Measurements from ENCODE around the gene ZNF229. TPM values are rescaled to one million over a fixed set of nuclear protein-coding genes. Genes with fewer than 3 reads are reported as not detected.
"Not testable (repeated sequence)": the region's sequence is repeated elsewhere in the genome, so short reads cannot be mapped to it uniquely, and the experiment has no call there.

The ZNF229 gene
- total RNA-seq = 0.05 and 0.44 TPM in 2 replicates

- intact Hi-C loops (cut with micrococcal nuclease) = no loop called here
These were observed at the start of gene ZNF229 for GRCh38 chr19:44447916-44448674. ZNF229 (minus strand) TSS chr19:44448472; CDS start chr19:44442847, 5,625 bp downstream.

DNA sequence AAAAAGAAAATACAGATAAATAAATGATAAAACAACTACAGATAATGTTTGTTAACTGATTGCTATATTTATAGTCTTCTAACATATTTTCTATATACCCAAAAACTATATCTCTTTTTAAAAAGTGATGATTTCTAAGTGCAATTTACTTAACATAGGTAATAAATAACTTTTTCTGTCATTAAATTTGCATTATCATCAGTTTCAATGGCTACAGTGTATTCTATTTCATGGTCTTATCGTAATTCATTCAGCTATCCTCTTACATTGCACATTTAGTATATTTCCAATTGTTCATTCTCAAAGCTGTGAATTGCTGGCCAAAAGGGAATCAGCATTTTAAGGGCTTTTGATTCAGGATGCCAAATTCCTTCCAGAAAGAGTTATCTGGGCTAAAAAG is 48.4 kb upstream of the ZNF229 start:
- intact Hi-C loops (cut with micrococcal nuclease) = no loop called here

- intact Hi-C loops (cut with micrococcal nuclease) = no loop called here
These were observed 28.5 kb upstream of the ZNF229 start for GRCh38 chr19:44476559-44477408.

GRCh38 chr19:44468730-44469129 is 20.5 kb upstream of the ZNF229 start:
- intact Hi-C loops (cut with micrococcal nuclease) = not testable (repeated sequence)

DNA sequence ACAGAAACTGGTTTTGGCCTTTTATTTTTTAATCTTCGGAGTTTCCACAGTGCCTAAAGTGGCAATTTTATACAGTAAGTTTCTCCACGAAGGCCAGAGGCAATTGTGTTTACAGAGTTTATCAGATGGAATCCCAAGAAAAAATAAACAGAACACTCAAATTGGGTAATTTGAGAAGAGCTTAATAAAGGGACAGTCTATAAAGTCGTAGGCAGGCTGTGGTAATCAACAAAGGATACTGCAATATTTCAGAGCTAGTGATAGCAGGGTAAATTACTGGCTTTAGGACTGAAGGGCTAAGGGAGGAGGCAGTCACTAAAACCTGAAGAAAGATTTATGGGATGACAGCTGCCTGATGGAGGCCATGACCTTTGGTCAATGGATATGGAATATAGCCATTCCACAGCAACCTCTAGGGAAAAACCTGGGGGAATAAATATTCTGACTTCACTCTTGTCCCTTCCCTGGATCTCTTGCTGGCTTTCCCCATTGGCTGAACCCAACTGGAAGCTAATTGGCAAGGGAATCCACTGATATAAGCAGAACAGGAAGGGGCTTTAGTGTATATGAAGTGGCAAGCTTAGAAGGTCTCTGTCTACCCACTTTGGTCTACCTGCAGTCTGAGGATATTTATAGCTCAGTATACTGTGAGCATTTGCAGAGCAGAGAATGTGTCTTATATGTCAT is 14.5 kb upstream of the ZNF229 start:
- intact Hi-C loops (cut with micrococcal nuclease) = not testable (repeated sequence)

DNA sequence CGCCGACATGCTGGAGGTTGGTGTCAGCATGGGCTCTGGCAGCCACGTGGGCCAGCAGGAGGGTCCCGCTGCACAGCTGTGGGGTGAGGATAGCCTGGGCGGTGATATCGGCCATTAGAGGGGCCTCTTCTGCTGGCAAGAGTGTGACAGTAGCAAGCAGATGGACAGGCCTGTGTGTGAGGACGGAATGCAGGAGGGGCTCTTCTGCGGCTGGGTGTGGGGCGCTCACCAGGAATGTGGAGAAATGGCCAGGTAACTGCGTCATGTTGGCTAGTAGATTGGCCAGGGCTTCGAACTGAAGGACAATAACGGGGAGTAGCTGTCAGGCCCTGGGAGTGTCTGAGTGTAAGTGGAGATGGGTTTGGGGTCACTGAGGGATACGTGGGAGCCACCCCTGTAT is 7.7 kb upstream of the ZNF229 start:
- intact Hi-C loops (cut with micrococcal nuclease) = not testable (repeated sequence)

- intact Hi-C loops (cut with micrococcal nuclease) = no loop called here
These were observed 6.8 kb upstream of the ZNF229 start for GRCh38 chr19:44455100-44455499.

GRCh38 chr19:44452367-44452766 is 4.1 kb upstream of the ZNF229 start:
- intact Hi-C loops (cut with micrococcal nuclease) = no loop called here

- intact Hi-C loops (cut with micrococcal nuclease) = no loop called here
These were observed 3.4 kb upstream of the ZNF229 start for GRCh38 chr19:44451687-44452086.

GRCh38 chr19:44438441-44438840 is 9.8 kb downstream of the ZNF229 start:
- intact Hi-C loops (cut with micrococcal nuclease) = no loop called here

- intact Hi-C loops (cut with micrococcal nuclease) = no loop called here
These were observed 12.8 kb downstream of the ZNF229 start for GRCh38 chr19:44435441-44435840.

GRCh38 chr19:44430956-44431355 is 17.3 kb downstream of the ZNF229 start:
- intact Hi-C loops (cut with micrococcal nuclease) = no loop called here

- intact Hi-C loops (cut with micrococcal nuclease) = not testable (repeated sequence)
These were observed 32.7 kb downstream of the ZNF229 start for GRCh38 chr19:44415553-44415952.

DNA sequence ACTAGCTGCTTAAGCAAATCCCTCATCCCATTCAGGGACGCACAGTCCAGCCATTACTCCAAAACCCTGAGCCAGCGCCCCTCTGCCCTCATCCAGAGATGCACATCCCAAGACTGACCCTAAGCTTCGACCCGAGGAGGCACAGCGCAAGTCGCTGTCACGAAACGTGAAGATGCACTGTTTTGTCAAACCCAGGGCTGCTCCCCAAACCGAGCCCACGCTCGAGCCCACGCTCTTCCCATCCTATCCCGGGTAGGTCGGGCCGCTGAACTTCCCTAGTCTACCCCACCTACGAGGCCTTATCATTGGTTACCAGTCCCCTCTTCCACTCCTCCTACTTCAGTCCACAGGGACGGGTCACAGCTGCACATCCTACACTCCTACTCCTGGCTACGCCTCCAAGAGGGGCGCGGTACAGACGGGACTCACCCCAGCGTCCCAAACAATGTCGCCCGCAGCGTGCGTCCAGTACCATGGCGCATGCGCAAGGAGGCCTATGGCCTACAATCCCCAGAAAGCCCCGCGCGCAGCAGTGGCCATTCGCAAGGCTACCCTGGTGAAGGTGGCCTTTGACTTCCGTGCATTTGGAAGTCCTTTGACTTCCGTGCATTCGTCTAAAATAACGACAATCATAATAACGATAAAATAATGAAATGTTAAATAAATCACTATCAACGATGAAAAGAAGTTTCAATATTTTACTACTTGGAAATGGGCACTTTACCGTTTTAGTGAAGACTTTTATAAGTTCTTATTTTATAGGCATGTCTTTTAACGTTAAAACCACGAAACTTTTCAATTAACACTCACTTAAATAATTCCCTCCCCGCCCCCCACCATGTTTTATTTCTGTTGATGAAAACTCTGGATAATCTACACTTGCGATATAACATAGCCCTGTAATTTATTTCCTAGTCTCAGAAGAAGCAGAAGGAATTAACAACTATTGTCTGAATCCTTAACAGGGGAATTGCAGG is 46.8 kb downstream of the ZNF229 start, which contains the start of gene ZNF285:
TSS of gene ZNF285 (minus strand) at position 470 of the 977 bp plus-strand sequence. CDS start 4,395 bp downstream, outside the sequence.
- intact Hi-C loops (cut with micrococcal nuclease) = no loop called here

- intact Hi-C loops (cut with micrococcal nuclease) = loop anchor here (5.0 kb wide), 1 partner anchor 83 kb away; no protein-coding TSS in a partner anchor
These were observed 59.0 kb downstream of the ZNF229 start for GRCh38 chr19:44389268-44389667.

Other genes with a start within 250 kb of the ZNF229 start
- gene ZNF227, start 235.9 kb downstream of the ZNF229 start, total RNA-seq = 30.3 and 30.4 TPM in 2 replicates
- 0.37 and 0.59 TPM in 2 replicates for gene ZNF233, start 188.6 kb downstream of the ZNF229 start, total RNA-seq
- 5.8 and 6.5 TPM in 2 replicates for gene ZNF235, start 143.4 kb downstream of the ZNF229 start, total RNA-seq
- not detected in 2 replicates for gene ZNF112, start 91.8 kb downstream of the ZNF229 start, total RNA-seq
- gene ZNF285, start 46.9 kb downstream of the ZNF229 start, total RNA-seq = 0.05 TPM in 1 of 2 replicates, not detected in the other
- 9.9 and 11.3 TPM in 2 replicates for gene ZNF180, start 52.0 kb upstream of the ZNF229 start, total RNA-seq
- gene CEACAM20, start 81.2 kb upstream of the ZNF229 start, total RNA-seq = not detected in 2 replicates
- not detected in 2 replicates for gene IGSF23, start 165.1 kb upstream of the ZNF229 start, total RNA-seq
- 5.3 and 5.7 TPM in 2 replicates for gene PVR, start 195.4 kb upstream of the ZNF229 start, total RNA-seq
- gene CEACAM19, start 223.0 kb upstream of the ZNF229 start, total RNA-seq = 0.37 and 0.78 TPM in 2 replicates